Measurements from ENCODE around the gene YY1AP1.
"Not testable (repeated sequence)": the region's sequence is repeated elsewhere in the genome, so short reads cannot be mapped to it uniquely, and the experiment has no call there.

- TF ChIP-seq CTCF, POLR2AphosphoS5 (IDR thresholded peaks at IDR 0.05): not testable (repeated sequence)
Measured at GRCh38 chr1:155701675-155702074, 13.1 kb upstream of the YY1AP1 start.
